Body of pancreas (tissue), 4 donors: ENCODE measurements around the gene AKAP11. TPM values are rescaled to one million over a fixed set of nuclear protein-coding genes. Genes with fewer than 3 reads are reported as not detected.

Source experiments
- ATAC-seq: fragments of 150-250 bp; one replicate; pipeline ENCODE4 v1.9.1; 2016
- DNase-seq, 4 donors: peaks; one replicate each; pipeline ENCODE4 v3.0.0-alpha.2; 2019
- H3K27ac ChIP-seq, 4 donors: fragments of 200-600 bp; sonication (generic); 1 replicate in 3 of 4; 2 replicates in 1 of 4; pipeline versions ENCODE4 v1.5.1 to v1.6.1; 2016 to 2019; ENCODE audit warnings: mild to moderate bottlenecking in 1 of 4, mixed read lengths in 1 of 4, moderate library complexity in 1 of 4
- H3K27me3 ChIP-seq, 2 donors: fragments of 200-600 bp; sonication (generic); one replicate each; pipeline ENCODE4 v1.6.0; 2016; ENCODE audit warnings: mild to moderate bottlenecking in 1 of 2
- H3K36me3 ChIP-seq, 2 donors: fragments of 200-600 bp; sonication (generic); replicated peaks in 1 of 2; 2 replicates each; pipeline ENCODE4 v1.5.1; 2016; ENCODE audit warnings: low read depth in 2 of 2; ENCODE audit not compliant: insufficient read depth in 1 of 2
- H3K4me1 ChIP-seq: fragments of 200-600 bp; sonication (generic); one replicate; pipeline ENCODE4 v1.6.0; 2016
- H3K4me3 ChIP-seq, 2 donors: fragments of 200-600 bp; sonication (generic); 1 replicate in 1 of 2; 2 replicates in 1 of 2; pipeline ENCODE4 v1.5.1; 2016 to 2019
- H3K9me3 ChIP-seq, 3 donors: fragments of 200-600 bp; sonication (generic); 1 replicate in 2 of 3; 2 replicates in 1 of 3; pipeline ENCODE4 v1.5.1; 2016
- CTCF ChIP-seq, 7 experiments: fragments of 450-650 bp in 4 of 7; fragments of 200-600 bp in 3 of 7; sonication (generic) in 3 of 7; IDR thresholded peaks; one replicate each; pipeline ENCODE4 v1.5.1; 2016 to 2019; ENCODE audit warnings: antibody characterized with exemption in 7 of 7
- POLR2A ChIP-seq, 3 donors: fragments of 450-650 bp; IDR thresholded peaks; one replicate each; pipeline ENCODE4 v1.6.1; 2016; ENCODE audit warnings: antibody characterized with exemption in 3 of 3, mild to moderate bottlenecking in 2 of 3
- intact Hi-C: fragments of 100-400 bp; cut with DNase I; formaldehyde crosslinking; loops from one replicate; pipeline ENCODE4 v1.15.1; 2023
- total RNA-seq, 2 donors: library from RNA; depleted of rRNA; stranded (reverse); fragments of >200 nt; gene quantifications; one replicate each; pipeline ENCODE4 v1.1.0, GENCODE V29; 2016

AKAP11 gene
- total RNA-seq, 2 donors from 2014 or later = 12.5 to 17.9 TPM

- no peak overlapping the region for H3K4me3 ChIP-seq
- intact Hi-C loops = no loop called here
- no peak for TF ChIP-seq CTCF (IDR thresholded peaks at IDR 0.05)
- TF ChIP-seq POLR2A (IDR thresholded peaks at IDR 0.05) = no peak
- peaks cover 4% of the 10 kb centered on the region for H3K4me1 ChIP-seq
- H3K36me3 ChIP-seq = no peaks in the 10 kb centered on the region
- ATAC-seq (no peak), DNase-seq (no peak)
- no peaks in the 10 kb centered on the region for H3K27me3 ChIP-seq
- no peak overlapping the region for H3K27ac ChIP-seq
- H3K9me3 ChIP-seq = no peaks in the 10 kb centered on the region
Measured at GRCh38 chr13:42324704-42325103, 52.8 kb downstream of the AKAP11 start.

GRCh38 chr13:42327725-42328124 lies 55.8 kb downstream of the AKAP11 start:
- no peak for DNase-seq
- TF ChIP-seq POLR2A (IDR thresholded peaks at IDR 0.05) (no peak), CTCF (IDR thresholded peaks at IDR 0.05) (no peak)
- ATAC-seq = no peak
- no peaks in the 10 kb centered on the region for H3K27me3 ChIP-seq
- H3K9me3 ChIP-seq = no peaks in the 10 kb centered on the region
- peaks cover 4% of the 10 kb centered on the region for H3K4me1 ChIP-seq
- H3K27ac ChIP-seq = no peak overlapping the region
- H3K36me3 ChIP-seq = no peaks in the 10 kb centered on the region
- H3K4me3 ChIP-seq = no peak overlapping the region
- intact Hi-C loops = no loop called here

GRCh38 chr13:42328672-42329071 lies 56.7 kb downstream of the AKAP11 start:
- Histone ChIP-seq H3K4me3 (no peak overlapping the region), H3K27me3 (no peaks in the 10 kb centered on the region), H3K9me3 (no peaks in the 10 kb centered on the region), H3K27ac (no peak overlapping the region), H3K36me3 (no peaks in the 10 kb centered on the region), H3K4me1 (peaks cover 4% of the 10 kb centered on the region)
- ATAC-seq (no peak), DNase-seq (no peak)
- TF ChIP-seq CTCF (IDR thresholded peaks at IDR 0.05) = no peak
- no peak for TF ChIP-seq POLR2A (IDR thresholded peaks at IDR 0.05)
- intact Hi-C loops = no loop called here

GRCh38 chr13:42329239-42329638 lies 57.3 kb downstream of the AKAP11 start:
- H3K9me3 ChIP-seq = no peaks in the 10 kb centered on the region
- TF ChIP-seq POLR2A (IDR thresholded peaks at IDR 0.05) = no peak
- no peak for TF ChIP-seq CTCF (IDR thresholded peaks at IDR 0.05)
- ATAC-seq (no peak), DNase-seq (no peak)
- H3K27me3 ChIP-seq = no peaks in the 10 kb centered on the region
- intact Hi-C loops = no loop called here
- peaks cover 4% of the 10 kb centered on the region for H3K4me1 ChIP-seq
- no peak overlapping the region for H3K27ac ChIP-seq
- no peaks in the 10 kb centered on the region for H3K36me3 ChIP-seq
- no peak overlapping the region for H3K4me3 ChIP-seq

DNA sequence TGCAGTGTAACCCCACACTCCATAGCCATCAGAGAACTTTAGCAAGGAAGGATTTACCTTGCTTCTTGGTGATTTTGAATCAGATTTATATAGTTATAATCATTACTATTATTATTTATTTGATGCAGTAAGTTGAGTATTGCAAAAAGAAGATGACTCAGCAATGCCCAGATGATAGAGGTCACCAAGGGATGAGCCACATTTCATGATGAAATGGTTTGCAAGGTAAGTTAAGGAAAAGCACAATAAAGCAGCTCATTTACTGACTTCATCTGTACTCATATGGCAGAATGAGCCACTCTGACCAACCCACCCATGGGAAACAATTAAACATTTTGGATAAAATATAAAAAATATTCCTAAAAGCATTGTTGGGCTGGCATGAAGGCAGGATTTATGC lies 59.1 kb downstream of the AKAP11 start:
- Histone ChIP-seq H3K4me1 (peaks cover 4% of the 10 kb centered on the region), H3K9me3 (no peaks in the 10 kb centered on the region), H3K27me3 (no peaks in the 10 kb centered on the region), H3K4me3 (no peak overlapping the region), H3K36me3 (no peaks in the 10 kb centered on the region), H3K27ac (no peak overlapping the region)
- no peak for ATAC-seq
- no peak for TF ChIP-seq CTCF (IDR thresholded peaks at IDR 0.05)
- TF ChIP-seq POLR2A (IDR thresholded peaks at IDR 0.05) = no peak
- no peak for DNase-seq
- intact Hi-C loops = no loop called here
